DMS 273 (cell line): ENCODE data around the gene ASB3.
"Not testable (repeated sequence)": the region's sequence is repeated elsewhere in the genome, so short reads cannot be mapped to it uniquely, and the experiment has no call there.

Source experiments
- DNase-seq: peaks from one replicate; lab custom pipeline; 2025; ENCODE audit not compliant: unreplicated experiment; lab: John Stamatoyannopoulos, UW

The ASB3 gene, protein sequence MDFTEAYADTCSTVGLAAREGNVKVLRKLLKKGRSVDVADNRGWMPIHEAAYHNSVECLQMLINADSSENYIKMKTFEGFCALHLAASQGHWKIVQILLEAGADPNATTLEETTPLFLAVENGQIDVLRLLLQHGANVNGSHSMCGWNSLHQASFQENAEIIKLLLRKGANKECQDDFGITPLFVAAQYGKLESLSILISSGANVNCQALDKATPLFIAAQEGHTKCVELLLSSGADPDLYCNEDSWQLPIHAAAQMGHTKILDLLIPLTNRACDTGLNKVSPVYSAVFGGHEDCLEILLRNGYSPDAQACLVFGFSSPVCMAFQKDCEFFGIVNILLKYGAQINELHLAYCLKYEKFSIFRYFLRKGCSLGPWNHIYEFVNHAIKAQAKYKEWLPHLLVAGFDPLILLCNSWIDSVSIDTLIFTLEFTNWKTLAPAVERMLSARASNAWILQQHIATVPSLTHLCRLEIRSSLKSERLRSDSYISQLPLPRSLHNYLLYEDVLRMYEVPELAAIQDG

GRCh38 chr2:53786705-53787613 lies at the start of gene ASB3, which contains the start of gene ERLEC1:
ASB3 (minus strand) TSS chr2:53786953; CDS start chr2:53765572, 21,381 bp downstream.
ERLEC1 (plus strand) TSS chr2:53787044; CDS start chr2:53787211, 167 bp downstream.
- DNase-seq = peak; percentile 96

DNA sequence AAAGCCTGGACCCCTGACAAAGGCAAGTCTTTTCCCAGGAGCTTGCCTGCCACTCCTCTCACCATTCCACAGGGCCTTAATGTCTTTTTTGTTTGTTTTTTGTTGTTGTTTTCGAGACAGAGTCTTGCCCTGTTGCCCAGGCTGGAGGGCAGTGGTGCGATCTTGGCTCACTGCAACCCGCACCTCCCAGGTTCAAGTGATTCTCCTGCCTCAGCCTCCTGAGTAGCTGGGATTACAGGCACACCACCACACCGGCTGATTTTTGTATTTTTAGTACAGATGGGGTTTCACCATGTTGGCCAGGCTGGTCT lies 43.2 kb upstream of the ASB3 start:
- not testable (repeated sequence) for DNase-seq

DNA sequence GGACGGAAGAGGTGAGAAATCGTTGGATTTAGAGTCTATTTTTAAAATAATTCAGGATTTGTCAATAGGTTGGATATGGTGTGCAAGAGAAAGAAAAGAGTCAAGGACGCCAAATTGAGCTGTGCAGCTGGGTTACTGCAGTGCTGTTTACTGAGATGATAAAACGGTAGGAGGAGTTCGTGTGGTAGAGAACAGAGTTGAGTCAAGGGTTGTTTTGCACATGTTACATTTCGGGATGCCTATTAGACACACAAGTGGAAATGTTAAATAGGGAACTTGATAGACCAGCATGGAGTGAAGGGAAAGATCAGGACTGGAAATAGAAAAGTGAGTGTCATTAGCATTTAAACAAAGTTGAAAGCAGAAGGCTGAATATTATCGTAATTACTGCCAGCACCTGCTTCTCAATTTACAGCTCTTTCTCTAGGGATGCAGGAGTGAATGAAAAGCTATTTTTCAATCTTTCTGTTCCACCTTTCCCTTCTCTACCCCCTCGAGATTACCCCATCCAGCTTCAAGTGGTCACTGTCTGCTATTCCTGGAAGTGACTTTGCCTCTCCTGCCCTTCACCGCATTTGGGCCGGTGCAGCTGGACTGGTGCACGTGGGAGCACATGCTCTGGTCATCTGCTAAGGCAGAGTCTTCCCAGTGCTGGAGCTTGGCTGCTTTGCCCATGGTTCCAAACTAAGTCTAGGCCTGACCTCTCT lies 42.7 kb upstream of the ASB3 start:
- peak; percentile 32 for DNase-seq

- DNase-seq = no peak
Measured at GRCh38 chr2:53828331-53828730, 41.6 kb upstream of the ASB3 start.

GRCh38 chr2:53827398-53828175 lies 40.8 kb upstream of the ASB3 start:
- peak; percentile 11 for DNase-seq

DNA sequence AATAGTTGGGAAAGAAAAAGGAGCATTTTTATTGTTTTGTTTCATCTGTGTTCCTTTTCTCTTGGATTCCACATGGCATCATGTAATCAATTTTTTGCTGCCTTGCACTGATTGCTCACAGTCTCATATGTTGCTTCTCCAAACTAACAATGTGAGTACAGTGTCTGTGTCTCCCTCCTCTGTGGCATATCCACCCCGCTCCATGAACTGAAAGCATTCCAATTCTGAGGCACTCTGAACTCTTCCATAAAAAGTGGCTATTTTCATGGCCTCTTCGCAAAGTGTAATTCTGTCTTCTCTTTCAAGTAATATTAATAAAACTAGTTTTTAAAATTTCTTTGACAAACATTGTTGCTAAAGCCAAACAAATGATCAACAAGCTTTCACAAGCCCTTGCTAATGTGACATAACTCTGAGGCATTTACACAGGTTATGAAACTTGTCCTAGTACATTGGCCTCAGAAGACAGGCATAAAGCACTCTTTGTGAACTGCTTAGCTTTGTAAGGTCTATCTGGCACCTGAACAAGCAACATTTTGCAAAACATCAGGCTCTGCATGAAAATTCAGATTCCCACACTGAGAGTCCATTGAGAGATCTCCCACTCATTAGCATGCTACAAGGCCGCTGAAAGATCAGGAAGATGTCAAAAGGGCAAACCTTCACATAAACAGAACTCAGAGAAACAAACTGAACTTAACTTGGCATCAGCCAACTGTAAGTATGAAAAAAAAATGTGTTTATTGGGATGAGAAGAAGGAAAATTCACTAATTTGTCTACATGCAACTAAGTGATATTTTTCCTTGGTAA lies 40.0 kb upstream of the ASB3 start:
- no peak for DNase-seq

GRCh38 chr2:53826030-53826410 lies 39.3 kb upstream of the ASB3 start:
- DNase-seq = no peak

GRCh38 chr2:53823639-53824038 lies 36.9 kb upstream of the ASB3 start:
- DNase-seq = peak; percentile 56

- no peak for DNase-seq
Measured at GRCh38 chr2:53821810-53822209, 35.1 kb upstream of the ASB3 start.

GRCh38 chr2:53820711-53821110 lies 34.0 kb upstream of the ASB3 start:
- no peak for DNase-seq

DNA sequence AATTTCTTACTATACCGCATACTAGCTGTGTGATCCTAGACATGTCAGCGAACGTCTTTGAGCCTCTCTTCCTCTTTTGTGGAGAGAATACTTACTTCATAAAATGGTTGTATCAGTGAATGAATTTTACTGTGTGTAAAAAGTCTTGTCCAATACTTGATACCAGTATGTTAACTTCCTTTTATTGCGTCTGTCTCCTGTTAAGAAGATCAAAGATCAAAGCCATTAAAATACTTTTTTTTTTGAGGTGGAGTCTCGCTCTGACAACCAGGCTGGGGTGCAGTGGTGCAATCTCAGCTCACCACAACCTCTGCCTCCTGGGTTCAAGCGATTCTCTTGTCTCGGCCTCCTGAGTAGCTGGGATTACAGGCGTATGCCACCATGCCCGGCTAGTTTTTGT lies 33.3 kb upstream of the ASB3 start:
- no peak for DNase-seq

DNA sequence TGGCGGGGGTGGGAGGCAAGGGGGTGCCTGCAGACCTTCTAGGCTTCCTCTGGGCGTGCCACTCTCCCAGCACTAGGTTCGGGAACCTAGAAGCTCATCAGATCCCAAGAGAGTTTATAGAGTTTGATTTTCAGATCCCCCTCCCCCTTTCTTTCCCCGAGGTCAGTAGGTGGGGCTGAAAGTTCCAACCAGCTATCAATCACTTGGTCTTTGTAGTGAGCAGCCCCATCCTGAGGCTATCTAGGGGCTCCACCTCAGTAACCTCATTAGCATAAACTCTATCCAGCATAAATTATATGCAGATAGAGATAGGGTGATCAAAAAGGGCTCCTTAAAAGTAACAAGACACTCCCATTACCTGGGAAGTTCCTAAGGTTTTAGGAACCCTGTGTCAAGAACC lies 32.9 kb upstream of the ASB3 start:
- DNase-seq = no peak

DNA sequence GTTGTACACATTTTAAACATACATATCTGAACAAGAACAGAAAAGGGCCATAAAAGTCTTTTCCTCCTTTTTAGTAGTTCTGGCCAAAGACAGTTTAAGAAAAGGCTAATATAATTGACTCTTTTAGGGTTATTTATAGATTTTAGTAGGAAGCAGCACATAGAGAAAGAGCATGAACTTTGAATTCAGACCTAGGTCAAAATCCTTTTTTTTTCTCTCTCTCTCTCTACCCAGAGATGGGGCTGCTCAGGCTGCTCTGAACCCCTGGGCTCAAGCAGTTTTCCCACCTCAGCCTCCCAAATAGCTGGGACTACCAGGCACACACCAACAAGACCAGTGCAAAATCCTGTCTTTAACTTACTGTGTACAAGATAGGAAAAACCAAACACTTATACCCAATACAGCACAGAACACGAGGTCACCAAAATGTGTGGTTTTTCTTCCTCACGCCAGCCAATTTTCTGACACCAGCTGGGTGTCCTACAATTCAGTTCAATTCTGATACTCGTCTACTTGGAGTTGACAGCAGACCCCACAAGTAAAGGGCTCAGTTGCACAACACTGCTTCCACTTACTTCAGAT lies 32.2 kb upstream of the ASB3 start:
- DNase-seq = no peak

GRCh38 chr2:53813151-53813550 lies 26.4 kb upstream of the ASB3 start:
- DNase-seq = no peak

DNA sequence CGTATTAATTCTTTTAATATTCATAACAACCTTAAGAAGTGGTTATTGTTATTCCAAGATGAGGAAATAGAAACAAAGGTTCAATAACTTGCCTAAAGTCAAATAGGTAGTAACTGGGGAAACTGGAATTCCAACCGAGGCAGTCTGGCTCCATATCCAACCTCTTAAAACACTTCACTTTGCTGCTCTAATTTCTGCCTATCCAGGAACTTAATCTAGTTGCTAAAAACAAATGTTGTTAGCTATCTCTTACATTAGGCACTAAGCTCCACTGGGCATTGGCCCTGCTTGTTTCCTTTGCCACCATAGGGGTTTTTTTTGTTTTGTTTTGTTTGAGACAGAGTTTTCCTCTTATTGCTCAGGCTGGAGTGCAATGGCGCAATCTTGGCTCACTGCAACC lies 24.8 kb upstream of the ASB3 start:
- no peak for DNase-seq

- no peak for DNase-seq
Measured at GRCh38 chr2:53802617-53803151, 15.9 kb upstream of the ASB3 start.

DNA sequence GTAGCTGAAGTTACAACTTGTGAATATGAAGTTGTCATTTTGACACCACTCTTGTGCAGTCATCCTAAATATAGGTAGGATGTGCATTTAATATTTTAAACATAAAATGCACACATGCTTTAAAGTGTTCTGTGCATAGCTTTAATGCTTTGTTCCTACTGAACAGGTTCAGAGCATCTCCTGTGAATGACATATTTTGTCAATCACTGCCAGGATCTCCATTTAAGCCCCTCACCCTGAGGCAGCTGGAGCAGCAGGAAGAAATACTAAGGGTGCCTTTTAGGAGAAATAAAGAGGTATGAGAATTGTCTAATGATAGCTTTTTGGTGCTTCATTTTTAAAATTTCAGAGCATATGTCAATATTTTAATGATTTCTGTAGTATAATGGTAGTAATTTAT lies 14.8 kb upstream of the ASB3 start:
- DNase-seq = no peak

- DNase-seq = no peak
Measured at GRCh38 chr2:53793821-53794220, 7.1 kb upstream of the ASB3 start.

GRCh38 chr2:53793261-53793660 lies 6.5 kb upstream of the ASB3 start:
- no peak for DNase-seq
